CD4-positive, alpha-beta T cell (primary cell): ENCODE results near the gene RBM18. TPM values are rescaled to one million over a fixed set of nuclear protein-coding genes. Genes with fewer than 3 reads are reported as not detected.

Experiments
- ATAC-seq: fragments of 200-7000 bp; cut with Tn5 transposase; one replicate; pipeline ENCODE4 v1.10.0; 2022; ENCODE audit warnings: mild to moderate bottlenecking; ENCODE audit not compliant: poor library complexity
- CTCF ChIA-PET: fragments of 350-600 bp; sonication (Branson Sonifier 250); formaldehyde crosslinking; loops from one replicate; lab custom pipeline; 2021; ENCODE audit warnings: antibody characterized with exemption, inconsistent platforms; lab: Charles Lee
- POLR2A ChIA-PET: fragments of 350-600 bp; sonication (Branson Sonifier 250); formaldehyde crosslinking; loops from one replicate; lab custom pipeline; 2021; ENCODE audit warnings: antibody characterized with exemption, inconsistent platforms; lab: Charles Lee
- DNase-seq, 14 experiments: peaks; one replicate each; pipeline ENCODE4 v3.0.0-alpha.2; 2013 to 2020; ENCODE audit warnings: mixed read lengths in 2 of 14
- H3K27ac ChIP-seq, 2 donors: one replicate each; pipeline versions ENCODE4 v1.5.1 to v1.7.0; 2013; ENCODE audit warnings: low read length in 2 of 2, low read depth in 1 of 2, mild to moderate bottlenecking in 1 of 2
- H3K27me3 ChIP-seq, 2 experiments: 1 replicate in 1 of 2; 2 replicates in 1 of 2; pipeline versions ENCODE4 v1.6.1 to v1.7.0; 2013; ENCODE audit warnings: low read length in 2 of 2, control low read depth in 1 of 2, mild to moderate bottlenecking in 1 of 2, moderate library complexity in 1 of 2; ENCODE audit not compliant: insufficient read depth in 2 of 2, control insufficient read depth in 1 of 2
- H3K36me3 ChIP-seq: one replicate; pipeline ENCODE4 v1.6.1; 2013; ENCODE audit warnings: low read length, control low read depth; ENCODE audit not compliant: insufficient read depth
- H3K4me1 ChIP-seq: one replicate; pipeline ENCODE4 v1.6.1; 2013; ENCODE audit warnings: low read length, control low read depth; ENCODE audit not compliant: insufficient read depth
- H3K4me3 ChIP-seq: one replicate; pipeline ENCODE4 v1.5.1; 2013; ENCODE audit warnings: mild to moderate bottlenecking, low read length, moderate library complexity
- H3K9me3 ChIP-seq, 2 experiments: 1 replicate in 1 of 2; 2 replicates in 1 of 2; pipeline versions ENCODE4 v1.6.1 to v1.7.0; 2013; ENCODE audit warnings: low read length in 2 of 2, mild to moderate bottlenecking in 2 of 2, control low read depth in 1 of 2, moderate library complexity in 1 of 2; ENCODE audit not compliant: control insufficient read depth in 1 of 2, insufficient read depth in 1 of 2
- H3K27ac Mint-ChIP-seq: one replicate; pipeline ENCODE4 v1.8.0; 2020; ENCODE audit warnings: mixed read lengths
- H3K27me3 Mint-ChIP-seq: one replicate; pipeline ENCODE4 v1.8.0; 2021; ENCODE audit warnings: mixed read lengths
- H3K36me3 Mint-ChIP-seq: one replicate; pipeline ENCODE4 v1.8.0; 2021; ENCODE audit warnings: low read depth, mixed read lengths
- H3K4me1 Mint-ChIP-seq: one replicate; pipeline ENCODE4 v1.8.0; 2021; ENCODE audit warnings: low read depth, mixed read lengths
- H3K4me3 Mint-ChIP-seq: one replicate; pipeline ENCODE4 v1.8.0; 2020; ENCODE audit warnings: mild to moderate bottlenecking, mixed read lengths
- H3K9me3 Mint-ChIP-seq: one replicate; pipeline ENCODE4 v1.8.0; 2020; ENCODE audit warnings: mixed read lengths
- intact Hi-C, 2 experiments: fragments of 100-400 bp; cut with DNase I in 1 of 2; cut with micrococcal nuclease in 1 of 2; formaldehyde crosslinking; loops; one replicate each; pipeline versions ENCODE4 v1.15.1 to v1.9.0; 2023 to 2025; cut with DNase I, micrococcal nuclease
- total RNA-seq, 174 experiments: library from RNA in 2 of 174; stranded (reverse) in 2 of 174; gene quantifications; one replicate each; pipeline ENCODE4 v1.2.3 and lab custom pipeline; 2021 to 2026
- TF ChIP-seq, protein P1 (sequence below): fragments of 200-600 bp; IDR thresholded peaks from one replicate; pipeline ENCODE4 v1.8.0; 2022; ENCODE audit warnings: antibody characterized with exemption, mild to moderate bottlenecking

Gene RBM18
- total RNA-seq, 2 experiments from 2014 or later: 25.9 to 27.0 TPM

GRCh38 chr9:122212473-122213004 lies 52.1 kb downstream of the RBM18 start:
- no peak overlapping the region for H3K4me3 ChIP-seq
- POLR2A ChIA-PET: no interaction called here
- no peak for ATAC-seq
- H3K4me1 ChIP-seq: peaks cover 13% of the 10 kb centered on the region
- CTCF ChIA-PET: no interaction called here
- H3K27ac Mint-ChIP-seq: no peak overlapping the region
- H3K27me3 ChIP-seq: peaks cover 41 to 65% of the 10 kb centered on the region in 2 experiments
- no peak overlapping the region for H3K27ac ChIP-seq
- intact Hi-C loops: no loop called here
- no peak for DNase-seq
- no peaks in the 10 kb centered on the region for H3K9me3 Mint-ChIP-seq
- peak overlapping the region; percentile 13 for H3K4me3 Mint-ChIP-seq
- H3K9me3 ChIP-seq: peaks cover 0 to 15% of the 10 kb centered on the region in 2 experiments
- TF ChIP-seq, protein P1, sequence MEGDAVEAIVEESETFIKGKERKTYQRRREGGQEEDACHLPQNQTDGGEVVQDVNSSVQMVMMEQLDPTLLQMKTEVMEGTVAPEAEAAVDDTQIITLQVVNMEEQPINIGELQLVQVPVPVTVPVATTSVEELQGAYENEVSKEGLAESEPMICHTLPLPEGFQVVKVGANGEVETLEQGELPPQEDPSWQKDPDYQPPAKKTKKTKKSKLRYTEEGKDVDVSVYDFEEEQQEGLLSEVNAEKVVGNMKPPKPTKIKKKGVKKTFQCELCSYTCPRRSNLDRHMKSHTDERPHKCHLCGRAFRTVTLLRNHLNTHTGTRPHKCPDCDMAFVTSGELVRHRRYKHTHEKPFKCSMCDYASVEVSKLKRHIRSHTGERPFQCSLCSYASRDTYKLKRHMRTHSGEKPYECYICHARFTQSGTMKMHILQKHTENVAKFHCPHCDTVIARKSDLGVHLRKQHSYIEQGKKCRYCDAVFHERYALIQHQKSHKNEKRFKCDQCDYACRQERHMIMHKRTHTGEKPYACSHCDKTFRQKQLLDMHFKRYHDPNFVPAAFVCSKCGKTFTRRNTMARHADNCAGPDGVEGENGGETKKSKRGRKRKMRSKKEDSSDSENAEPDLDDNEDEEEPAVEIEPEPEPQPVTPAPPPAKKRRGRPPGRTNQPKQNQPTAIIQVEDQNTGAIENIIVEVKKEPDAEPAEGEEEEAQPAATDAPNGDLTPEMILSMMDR: no peak
- H3K36me3 ChIP-seq: no peaks in the 10 kb centered on the region
- H3K4me1 Mint-ChIP-seq: no peaks in the 10 kb centered on the region
- peaks cover 87% of the 10 kb centered on the region for H3K27me3 Mint-ChIP-seq
- no peaks in the 10 kb centered on the region for H3K36me3 Mint-ChIP-seq

DNA sequence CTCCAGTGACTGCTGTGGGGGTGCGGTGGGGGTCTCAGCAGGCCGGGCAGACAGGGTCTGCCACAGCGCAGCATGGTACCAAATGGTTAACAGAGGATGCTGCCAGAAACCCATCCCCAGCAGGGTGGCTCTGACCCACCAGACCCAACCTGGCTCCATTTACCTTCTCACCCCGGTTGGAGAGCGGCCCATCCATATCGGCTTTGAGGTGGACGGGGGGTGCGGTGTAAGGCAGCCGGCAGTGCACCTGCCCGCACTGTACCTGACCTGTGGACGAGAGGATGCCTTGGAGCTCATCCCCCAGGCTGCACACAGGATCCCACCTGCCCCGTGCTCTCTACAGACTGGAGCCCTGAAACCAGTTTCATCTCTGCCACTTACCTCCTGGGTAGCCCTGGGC lies 55.2 kb downstream of the RBM18 start:
- Mint-ChIP-seq H3K4me1 (no peaks in the 10 kb centered on the region), H3K36me3 (no peaks in the 10 kb centered on the region), H3K4me3 (no peak overlapping the region), H3K27me3 (peaks cover 71% of the 10 kb centered on the region), H3K27ac (no peak overlapping the region), H3K9me3 (no peaks in the 10 kb centered on the region)
- DNase-seq (no peak), ATAC-seq (no peak)
- Histone ChIP-seq H3K36me3 (no peaks in the 10 kb centered on the region), H3K27me3 (peaks cover 34 to 38% of the 10 kb centered on the region in 2 experiments), H3K4me3 (no peak overlapping the region), H3K4me1 (peaks cover 13% of the 10 kb centered on the region), H3K9me3 (peaks cover 0 to 11% of the 10 kb centered on the region in 2 experiments), H3K27ac (no peak overlapping the region)
- POLR2A ChIA-PET: no interaction called here
- CTCF ChIA-PET: no interaction called here
- intact Hi-C loops: no loop called here
- TF ChIP-seq, protein P1: no peak

DNA sequence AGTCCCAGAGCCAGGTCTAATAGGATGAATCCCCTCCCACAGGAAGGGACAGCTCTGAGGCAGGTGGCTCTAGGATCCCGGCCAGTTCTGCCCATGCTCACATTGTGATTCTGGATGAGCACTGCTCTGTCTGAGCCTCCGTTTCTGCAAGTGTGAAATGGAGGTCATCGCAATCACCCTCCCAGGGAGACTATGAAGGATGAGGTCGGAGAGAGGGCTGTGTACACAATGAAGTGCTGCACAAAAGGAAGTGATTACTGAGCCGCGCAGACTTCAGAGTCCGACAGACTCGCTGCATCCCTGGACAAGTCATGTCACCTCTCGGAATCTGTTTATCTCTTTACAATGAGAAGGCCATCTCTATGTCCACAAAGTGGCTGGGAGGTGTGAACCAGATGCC lies 57.5 kb downstream of the RBM18 start:
- H3K4me1 ChIP-seq: no peaks in the 10 kb centered on the region
- CTCF ChIA-PET: no interaction called here
- POLR2A ChIA-PET: no interaction called here

More for the DNA sequence above, 57.5 kb downstream of the RBM18 start:
- H3K4me1 Mint-ChIP-seq: no peaks in the 10 kb centered on the region
- no peaks in the 10 kb centered on the region for H3K9me3 ChIP-seq
- no peak overlapping the region for H3K27ac Mint-ChIP-seq
- no peak overlapping the region for H3K4me3 Mint-ChIP-seq
- no peaks in the 10 kb centered on the region for H3K36me3 ChIP-seq
- DNase-seq (no peak), ATAC-seq (no peak)
- peaks cover 17 to 19% of the 10 kb centered on the region in 2 experiments for H3K27me3 ChIP-seq
- no peak overlapping the region for H3K27ac ChIP-seq
- intact Hi-C loops: no loop called here
- peaks cover 53% of the 10 kb centered on the region for H3K27me3 Mint-ChIP-seq
- H3K9me3 Mint-ChIP-seq: no peaks in the 10 kb centered on the region
- H3K4me3 ChIP-seq: no peak overlapping the region
- TF ChIP-seq, protein P1: no peak
- no peaks in the 10 kb centered on the region for H3K36me3 Mint-ChIP-seq
